GM06990 (cell line): ENCODE measurements around the gene AMPD3.

Experiments used
- DNase-seq: peaks from one replicate; pipeline ENCODE4 v3.0.0-alpha.2; 2011; ENCODE audit not compliant: insufficient read length; ENCODE audit errors: extremely low read depth
- H3K27me3 ChIP-seq: replicated peaks from 2 replicates; pipeline ENCODE4 v1.6.0; 2011; ENCODE audit warnings: low read length; ENCODE audit not compliant: control insufficient read depth, insufficient read depth
- H3K36me3 ChIP-seq: 2 replicates; pipeline ENCODE4 v1.5.1; 2011; ENCODE audit warnings: low read length; ENCODE audit not compliant: control insufficient read depth, insufficient read depth
- H3K4me3 ChIP-seq: replicated peaks from 2 replicates; pipeline ENCODE4 v1.5.1; 2011; ENCODE audit warnings: low read depth, mild to moderate bottlenecking, control low read depth, low read length
- TF ChIP-seq, protein P1 (sequence below): IDR thresholded peaks from 2 replicates; pipeline ENCODE4 v1.5.1; 2011; ENCODE audit warnings: low read length, control low read depth, mild to moderate bottlenecking, inconsistent platforms; ENCODE audit not compliant: insufficient read depth, poor library complexity, severe bottlenecking

The AMPD3 gene

GRCh38 chr11:10473371-10473770, 18.3 kb downstream of the AMPD3 start:
- H3K27me3 ChIP-seq, result no peaks in the 10 kb centered on the region
- H3K36me3 ChIP-seq, result peaks cover 7% of the 10 kb centered on the region
- TF ChIP-seq, protein P1, sequence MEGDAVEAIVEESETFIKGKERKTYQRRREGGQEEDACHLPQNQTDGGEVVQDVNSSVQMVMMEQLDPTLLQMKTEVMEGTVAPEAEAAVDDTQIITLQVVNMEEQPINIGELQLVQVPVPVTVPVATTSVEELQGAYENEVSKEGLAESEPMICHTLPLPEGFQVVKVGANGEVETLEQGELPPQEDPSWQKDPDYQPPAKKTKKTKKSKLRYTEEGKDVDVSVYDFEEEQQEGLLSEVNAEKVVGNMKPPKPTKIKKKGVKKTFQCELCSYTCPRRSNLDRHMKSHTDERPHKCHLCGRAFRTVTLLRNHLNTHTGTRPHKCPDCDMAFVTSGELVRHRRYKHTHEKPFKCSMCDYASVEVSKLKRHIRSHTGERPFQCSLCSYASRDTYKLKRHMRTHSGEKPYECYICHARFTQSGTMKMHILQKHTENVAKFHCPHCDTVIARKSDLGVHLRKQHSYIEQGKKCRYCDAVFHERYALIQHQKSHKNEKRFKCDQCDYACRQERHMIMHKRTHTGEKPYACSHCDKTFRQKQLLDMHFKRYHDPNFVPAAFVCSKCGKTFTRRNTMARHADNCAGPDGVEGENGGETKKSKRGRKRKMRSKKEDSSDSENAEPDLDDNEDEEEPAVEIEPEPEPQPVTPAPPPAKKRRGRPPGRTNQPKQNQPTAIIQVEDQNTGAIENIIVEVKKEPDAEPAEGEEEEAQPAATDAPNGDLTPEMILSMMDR, result no peak
- DNase-seq, result no peak
- H3K4me3 ChIP-seq, result no peak overlapping the region

DNA sequence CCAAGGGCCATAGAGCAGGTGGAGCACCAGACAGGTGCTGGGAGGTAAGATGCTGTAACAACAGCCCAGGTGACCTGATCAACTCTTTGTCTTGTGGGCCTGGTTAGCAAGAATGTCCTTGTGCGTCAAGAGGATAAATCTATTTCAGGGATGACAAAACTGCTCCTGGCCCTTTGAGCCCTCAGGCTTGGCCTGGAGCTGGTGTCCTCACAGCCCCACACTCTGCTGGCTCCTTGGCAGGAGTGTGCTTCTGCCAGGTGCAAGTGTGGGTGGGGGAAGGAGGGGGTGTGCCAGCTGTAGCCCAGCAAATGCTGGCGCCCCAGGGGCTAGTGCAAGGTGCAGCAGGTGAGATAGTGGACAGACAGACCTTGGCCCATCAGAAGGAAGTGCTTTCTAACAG, 19.5 kb downstream of the AMPD3 start:
- Histone ChIP-seq H3K27me3 (no peaks in the 10 kb centered on the region), H3K36me3 (peaks cover 14% of the 10 kb centered on the region), H3K4me3 (no peak overlapping the region)
- no peak for DNase-seq
- TF ChIP-seq, protein P1, result no peak

DNA sequence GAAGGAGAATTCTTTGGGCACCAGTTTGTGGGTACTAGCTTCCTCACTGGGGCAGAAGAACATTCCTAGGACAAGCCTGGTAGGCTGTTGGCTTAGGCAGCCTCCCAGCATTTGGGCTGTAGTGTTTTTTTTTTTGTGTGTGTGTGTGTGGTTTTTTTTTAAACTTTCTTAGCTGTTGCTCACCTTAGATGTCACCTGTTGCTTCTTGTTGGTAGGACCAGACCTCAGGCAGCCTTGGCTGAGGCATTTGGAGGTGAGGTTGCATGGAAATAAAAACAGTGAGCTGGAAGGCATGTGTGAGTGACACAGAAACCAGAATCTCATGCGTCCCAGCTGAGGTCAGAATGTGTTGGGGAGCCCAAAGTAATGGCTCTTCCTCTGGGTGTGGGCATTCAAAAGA, 21.3 kb downstream of the AMPD3 start:
- Histone ChIP-seq H3K36me3 (peaks cover 17% of the 10 kb centered on the region), H3K4me3 (no peak overlapping the region), H3K27me3 (no peaks in the 10 kb centered on the region)
- TF ChIP-seq, protein P1, result no peak
- no peak for DNase-seq

GRCh38 chr11:10476927-10477689, 22.0 kb downstream of the AMPD3 start:
- DNase-seq, result no peak
- TF ChIP-seq, protein P1, result no peak
- no peaks in the 10 kb centered on the region for H3K27me3 ChIP-seq
- no peak overlapping the region for H3K4me3 ChIP-seq
- H3K36me3 ChIP-seq, result peaks cover 22% of the 10 kb centered on the region

DNA sequence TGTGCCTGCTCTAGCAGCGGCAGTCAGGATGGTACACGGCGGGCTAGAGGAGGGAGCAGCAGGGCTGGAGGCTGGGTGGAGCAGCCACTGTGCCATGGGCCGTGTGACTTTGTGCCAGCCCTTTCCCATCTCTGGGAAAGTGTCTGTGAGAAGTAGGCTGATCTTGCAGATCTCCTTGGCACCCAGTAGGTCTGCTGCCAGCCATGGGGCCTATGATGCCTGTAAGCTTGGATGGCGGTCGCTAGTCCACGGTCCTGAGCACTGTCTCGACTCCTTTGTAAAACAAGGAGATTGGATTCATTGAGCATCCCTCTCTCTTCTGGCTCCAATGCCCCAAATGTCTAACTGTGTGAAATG, 22.6 kb downstream of the AMPD3 start:
- Histone ChIP-seq H3K27me3 (no peaks in the 10 kb centered on the region), H3K4me3 (no peak overlapping the region), H3K36me3 (peaks cover 22% of the 10 kb centered on the region)
- TF ChIP-seq, protein P1, result no peak
- DNase-seq, result no peak

DNA sequence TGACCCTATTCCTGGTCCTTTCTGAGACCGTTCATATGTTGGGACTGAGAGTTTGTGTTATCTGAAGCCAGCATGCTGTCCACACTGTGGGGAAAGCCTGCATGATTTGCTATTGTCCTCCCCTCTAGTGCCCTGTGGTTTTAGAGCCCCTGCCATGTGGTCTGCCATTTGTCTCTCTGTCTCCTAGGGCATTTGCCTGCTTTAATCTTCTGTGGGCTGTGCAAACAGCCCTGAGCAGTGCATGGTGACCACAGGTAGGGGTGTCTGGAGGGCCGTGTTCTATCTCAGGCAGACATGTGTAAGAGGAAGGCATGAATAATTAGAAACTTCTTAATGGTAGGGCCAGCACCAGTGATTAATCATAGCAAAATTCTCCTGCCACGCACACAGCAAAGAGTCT, 23.0 kb downstream of the AMPD3 start:
- TF ChIP-seq, protein P1, result no peak
- no peak for DNase-seq
- Histone ChIP-seq H3K36me3 (peaks cover 22% of the 10 kb centered on the region), H3K4me3 (no peak overlapping the region), H3K27me3 (no peaks in the 10 kb centered on the region)
